Left ventricle myocardium superior (tissue), 1 donor: ENCODE data around the gene WBP1. TPM values are rescaled to one million over a fixed set of nuclear protein-coding genes. Genes with fewer than 3 reads are reported as not detected.
"Not testable (repeated sequence)": the region's sequence is repeated elsewhere in the genome, so short reads cannot be mapped to it uniquely, and the experiment has no call there.

Experiments
- ATAC-seq: fragments of 200-7000 bp; cut with Tn5 transposase; one replicate; pipeline ENCODE4 v1.9.1; 2020; ENCODE audit warnings: mild to moderate bottlenecking, moderate library complexity
- DNase-seq: peaks from one replicate; pipeline ENCODE4 v3.0.0-alpha.2; 2020
- intact Hi-C: fragments of 100-400 bp; cut with micrococcal nuclease; formaldehyde crosslinking; loops from one replicate; pipeline ENCODE4 v1.11.0; 2022
- total RNA-seq: library from RNA; stranded (reverse); fragmentation: NEBNext Ultra II Directional; extraction: Animal tissue kit (Norgen Biotek cat#: 25700); gene quantifications from one replicate; pipeline ENCODE4 v1.2.1, GENCODE V29; 2021
- donor health status: DM: no; HTN: yes; CAD: no; lungs with severe emphysema.

The WBP1 gene
- total RNA-seq, 1 donor from 2014 or later, result 48.0 TPM

GRCh38 chr2:74444498-74445318 is 13.5 kb upstream of the WBP1 start:
- ATAC-seq, result no peak
- DNase-seq, result no peak
- intact Hi-C loops, result no loop called here

- DNase-seq, result no peak
- no peak for ATAC-seq
- intact Hi-C loops, result no loop called here
These were observed 10.8 kb upstream of the WBP1 start for GRCh38 chr2:74447230-74447999.

GRCh38 chr2:74448771-74449170 is 9.5 kb upstream of the WBP1 start:
- ATAC-seq, result no peak
- intact Hi-C loops, result no loop called here

DNA sequence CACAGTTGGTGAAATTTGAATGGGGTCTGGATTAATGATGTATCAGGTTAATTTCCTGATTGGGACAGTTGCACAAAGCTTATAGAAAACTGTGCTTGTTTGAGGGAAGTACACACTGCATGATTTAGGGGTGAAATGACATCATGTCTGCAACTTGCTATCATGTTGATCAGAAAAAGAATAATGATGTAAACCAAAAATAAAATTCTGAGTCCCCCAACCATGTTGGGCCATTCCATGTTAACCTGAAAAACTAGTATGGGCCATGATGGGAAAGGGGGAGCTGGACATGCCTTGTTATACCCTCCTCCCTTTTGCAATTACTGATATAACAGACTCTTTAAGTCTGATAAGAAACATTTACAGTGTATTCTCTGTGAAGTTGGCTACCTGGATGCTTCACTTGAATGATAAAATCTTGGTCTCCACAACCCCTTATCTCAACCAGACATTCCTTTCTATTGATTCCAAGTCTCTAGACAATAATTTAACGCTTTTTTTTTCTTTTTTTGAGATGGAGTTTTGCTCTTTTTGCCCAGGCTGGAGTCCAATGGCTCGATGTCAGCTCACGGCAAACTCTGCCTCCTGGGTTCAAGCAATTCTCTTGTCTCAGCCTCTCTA is 7.6 kb upstream of the WBP1 start:
- ATAC-seq (no peak), DNase-seq (no peak)
- intact Hi-C loops, result no loop called here

More at GRCh38 chr2:74448771-74449170, 9.5 kb upstream of the WBP1 start:
- DNase-seq, result no peak

- DNase-seq (peak; percentile 94), ATAC-seq (peak; percentile 64)
- intact Hi-C loops, result no loop called here
These were observed 3.4 kb upstream of the WBP1 start, which contains the start of gene INO80B for GRCh38 chr2:74454654-74455511. TSS of gene INO80B (plus strand) at chr2:74455087. CDS start at chr2:74455117, 30 bp downstream.

DNA sequence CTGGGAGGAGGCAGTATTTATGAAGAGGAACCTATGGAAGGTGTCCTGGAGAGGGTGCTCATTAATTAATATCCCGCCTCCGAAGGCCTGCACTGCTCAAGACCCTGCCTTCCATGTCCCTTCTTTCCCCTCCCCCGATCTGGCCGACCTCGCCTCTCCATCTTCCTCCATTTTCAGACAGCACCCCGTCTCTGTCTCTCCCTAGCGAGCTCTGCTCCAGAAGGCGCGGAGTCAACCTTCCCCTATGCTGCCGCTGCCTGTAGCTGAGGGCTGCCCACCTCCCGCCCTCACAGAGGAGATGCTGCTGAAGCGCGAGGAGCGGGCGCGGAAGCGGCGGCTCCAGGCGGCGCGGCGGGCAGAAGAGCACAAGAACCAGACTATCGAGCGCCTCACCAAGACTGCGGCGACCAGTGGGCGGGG is 1.1 kb upstream of the WBP1 start:
- intact Hi-C loops, result no loop called here
- DNase-seq (no peak), ATAC-seq (no peak)

- peak; percentile 45 for ATAC-seq
- intact Hi-C loops, result no loop called here
- peak; percentile 79 for DNase-seq
These were observed 598 bp upstream of the WBP1 start for GRCh38 chr2:74457549-74458131.

- ATAC-seq, result no peak
- intact Hi-C loops, result no loop called here
- DNase-seq, result peak; percentile 17
These were observed 713 bp downstream of the WBP1 start for GRCh38 chr2:74458938-74459363.

DNA sequence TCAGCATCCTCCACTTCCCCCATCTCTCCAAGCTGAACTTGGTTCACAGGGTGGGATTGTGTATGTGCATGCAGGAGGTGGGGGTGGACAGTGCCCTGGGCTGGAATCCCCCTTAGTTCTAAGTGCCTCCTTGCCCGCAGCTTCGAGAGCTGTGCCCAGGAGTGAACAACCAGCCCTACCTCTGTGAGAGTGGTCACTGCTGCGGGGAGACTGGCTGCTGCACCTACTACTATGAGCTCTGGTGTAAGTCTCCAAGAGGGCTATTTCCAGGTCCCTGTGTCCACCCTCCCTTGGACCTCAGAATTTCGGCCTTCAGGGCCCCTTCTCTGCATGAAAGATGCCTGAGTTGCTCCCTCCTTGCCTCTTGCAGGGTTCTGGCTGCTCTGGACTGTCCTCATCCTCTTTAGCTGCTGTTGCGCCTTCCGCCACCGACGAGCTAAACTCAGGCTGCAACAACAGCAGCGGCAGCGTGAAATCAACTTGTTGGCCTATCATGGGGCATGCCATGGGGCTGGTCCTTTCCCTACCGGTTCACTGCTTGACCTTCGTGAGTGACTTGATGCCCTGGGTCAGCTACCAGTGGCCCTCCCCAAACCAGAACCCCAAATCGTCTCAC is 1.4 kb downstream of the WBP1 start:
- DNase-seq, intact Hi-C loops, ATAC-seq: not testable (repeated sequence)

GRCh38 chr2:74460187-74460586 is 1.9 kb downstream of the WBP1 start:
- DNase-seq, intact Hi-C loops, ATAC-seq: not testable (repeated sequence)

DNA sequence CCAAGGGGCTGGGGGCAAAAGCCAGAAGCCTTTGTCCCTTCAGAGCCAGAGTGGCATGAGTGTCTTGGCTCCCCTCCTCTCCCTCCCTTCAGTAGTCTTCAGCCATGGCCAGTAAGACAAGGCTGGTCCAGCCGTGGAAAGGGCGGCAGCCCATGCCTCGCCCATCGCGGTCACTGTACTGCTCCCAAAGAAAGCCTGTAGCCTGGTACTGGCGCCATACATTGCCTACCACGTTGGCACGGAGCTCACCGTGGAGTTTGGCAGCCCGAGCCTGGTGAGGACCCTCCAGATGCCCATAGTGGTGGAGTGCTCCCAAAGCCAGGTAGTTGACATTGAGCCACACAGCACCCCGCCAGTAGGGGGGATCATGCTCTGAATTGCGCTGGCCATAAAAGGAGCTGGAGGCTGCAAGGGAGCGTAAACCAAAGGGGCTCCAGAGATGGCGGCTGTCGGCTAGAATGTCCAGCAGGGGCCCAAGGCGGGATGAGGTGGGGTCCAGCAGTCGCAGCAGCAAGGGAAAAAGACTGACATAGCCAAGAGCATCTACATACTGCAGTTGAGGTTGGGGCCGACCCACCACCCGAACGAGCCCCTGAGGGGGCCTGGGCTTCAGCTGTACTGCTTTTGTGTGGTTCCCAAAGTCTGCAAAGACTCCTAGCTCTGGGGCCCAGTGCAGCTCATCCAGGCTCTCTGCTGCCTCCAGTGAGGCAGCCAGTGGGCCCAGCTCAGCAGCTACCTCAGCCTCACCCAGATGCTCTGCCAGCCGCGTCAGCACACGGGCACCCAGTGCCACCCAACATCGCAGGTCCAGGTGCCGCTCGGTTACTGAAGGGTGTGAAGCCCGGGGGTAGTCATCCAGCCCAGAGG is 3.2 kb downstream of the WBP1 start:
- intact Hi-C loops, result no loop called here
- ATAC-seq (no peak), DNase-seq (no peak)

GRCh38 chr2:74462054-74462785 is 4.0 kb downstream of the WBP1 start:
- DNase-seq, result no peak
- intact Hi-C loops, result no loop called here
- ATAC-seq, result no peak

- intact Hi-C loops, result no loop called here
- ATAC-seq (no peak), DNase-seq (no peak)
These were observed 4.5 kb downstream of the WBP1 start for GRCh38 chr2:74462786-74463105.

DNA sequence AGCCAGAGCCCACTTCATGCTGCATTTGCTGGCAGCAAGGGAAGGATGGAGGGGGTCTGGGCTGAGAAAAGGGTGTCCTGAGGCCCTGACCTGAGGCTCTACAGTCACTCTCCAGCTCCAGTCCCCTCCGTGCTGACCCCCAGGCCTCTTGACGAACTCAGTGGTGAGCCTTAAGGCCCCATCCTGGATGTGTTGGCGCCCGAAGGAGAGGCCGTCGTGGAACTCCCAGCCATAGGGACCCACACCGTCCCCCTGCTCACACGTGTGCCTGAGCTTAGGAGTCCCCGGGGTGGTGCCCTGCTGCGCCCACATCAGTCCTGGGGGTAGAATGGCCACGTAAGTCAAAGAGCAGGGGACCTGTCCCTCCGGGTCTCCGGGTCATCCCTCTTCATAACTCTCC is 6.2 kb downstream of the WBP1 start:
- ATAC-seq (peak; percentile 1), DNase-seq (no peak)
- intact Hi-C loops, result no loop called here

GRCh38 chr2:74470742-74471141 is 12.5 kb downstream of the WBP1 start:
- DNase-seq, ATAC-seq, intact Hi-C loops: not testable (repeated sequence)

DNA sequence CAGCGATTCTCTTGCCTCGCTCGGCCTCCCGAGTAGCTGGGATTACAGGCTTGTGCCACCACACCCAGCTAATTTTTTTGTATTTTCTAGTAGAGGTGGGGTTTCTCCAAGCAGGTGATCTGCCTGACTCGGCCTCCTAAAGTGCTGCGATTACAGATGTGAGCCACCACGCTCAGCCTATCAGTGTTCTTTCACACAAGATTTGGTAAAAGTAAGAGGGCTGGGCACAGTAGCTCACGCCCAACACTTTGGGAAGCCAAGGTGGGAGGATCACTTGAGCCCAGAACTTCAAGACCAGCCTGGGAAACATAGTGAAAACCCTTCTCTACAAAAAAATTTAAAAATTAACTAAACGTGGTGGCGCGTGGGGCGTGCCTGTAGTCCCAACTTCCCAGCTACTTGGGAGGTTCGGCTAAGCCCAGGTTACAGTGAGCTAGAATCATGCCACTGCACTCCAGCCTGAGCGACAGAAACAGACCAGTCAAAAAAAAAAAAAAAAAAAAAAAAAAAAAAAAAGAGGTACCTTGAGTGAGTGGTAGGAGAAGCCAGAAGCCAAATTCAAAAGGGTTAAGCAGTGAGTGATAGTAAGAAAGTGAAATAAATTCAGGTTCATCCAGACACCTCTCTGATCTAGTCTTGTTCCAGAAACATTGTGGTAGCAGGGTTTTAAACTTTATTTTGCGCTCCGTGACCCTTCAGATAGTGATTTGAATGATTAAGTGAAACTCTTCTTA is 13.3 kb downstream of the WBP1 start:
- no peak for DNase-seq
- ATAC-seq, result no peak
- intact Hi-C loops, result no loop called here
